22Rv1 (cell line): ENCODE results near the gene HSF2BP.
"Not testable (repeated sequence)": the region's sequence is repeated elsewhere in the genome, so short reads cannot be mapped to it uniquely, and the experiment has no call there.

Source experiments
- CTCF ChIP-seq: fragments of 450-650 bp; IDR thresholded peaks from 2 replicates; pipeline ENCODE4 v1.5.1; 2017; ENCODE audit warnings: mild to moderate bottlenecking
- ZFX ChIP-seq: fragments of 450-650 bp; IDR thresholded peaks from 2 replicates; pipeline ENCODE4 v1.6.1; 2017; ENCODE audit warnings: antibody characterized with exemption, borderline replicate concordance

GRCh38 chr21:43493471-43493870 is 165.8 kb downstream of the HSF2BP start:
- TF ChIP-seq CTCF, ZFX: not testable (repeated sequence)
